GM12878 (cell line): Measurements from ENCODE around the gene GARIN5A. TPM values are rescaled to one million over a fixed set of nuclear protein-coding genes. Genes with fewer than 3 reads are reported as not detected.

ENCODE experiments used
- ATAC-seq: fragments of 200-7000 bp; cut with Tn5 transposase; 3 replicates; pipeline ENCODE4 v1.9.1; 2020; ENCODE audit warnings: mild to moderate bottlenecking, moderate library complexity
- BruUV-seq: library from RNA; stranded (reverse); fragments of 400-500 nt; replicated peaks from 2 replicates; lab custom pipeline; 2021; lab: Mats Ljungman, UMichigan
- CTCF ChIA-PET: fragments of 300-600 bp; sonication (Branson Sonifier 250); formaldehyde crosslinking; extraction: SDS; loops from one replicate; lab custom pipeline; 2021; ENCODE audit warnings: inconsistent platforms; lab: Yijun Ruan, JAX
- POLR2A ChIA-PET: fragments of 350-600 bp; formaldehyde crosslinking; extraction: SDS; loops from one replicate; lab custom pipeline; 2021; ENCODE audit warnings: inconsistent platforms; lab: Charles Lee
- RAD21 ChIA-PET: fragments of 300-600 bp; sonication (Branson Sonifier 250); formaldehyde crosslinking; loops from one replicate; lab custom pipeline; 2023; ENCODE audit warnings: antibody characterized with exemption; ENCODE audit not compliant: unreplicated experiment; lab: Charles Lee
- SMC1A ChIA-PET: fragments of 300-600 bp; sonication (Branson Sonifier 250); formaldehyde crosslinking; loops from one replicate; lab custom pipeline; 2023; ENCODE audit not compliant: unreplicated experiment, uncharacterized antibody; lab: Charles Lee
- DNase-seq: peaks from one replicate; pipeline ENCODE4 v3.0.0-alpha.2; 2011; ENCODE audit warnings: low read depth, low spot score
- FAIRE-seq: peaks from 3 replicates; lab custom pipeline; 2011; peaks lifted over from hg19 to GRCh38; lab: Jason Lieb, UNC
- H2AFZ ChIP-seq: 2 replicates; pipeline ENCODE4 v1.6.0; 2011; ENCODE audit warnings: low read depth, low read length, control low read depth; ENCODE audit not compliant: control insufficient read depth
- H3K27ac ChIP-seq: 2 replicates; pipeline ENCODE4 v1.5.1; 2011; ENCODE audit warnings: control low read depth; ENCODE audit not compliant: control insufficient read depth, insufficient read depth
- H3K27me3 ChIP-seq, 2 experiments: replicated peaks in 1 of 2; 2 replicates each; pipeline versions ENCODE4 v1.6.0 to v1.6.1; 2011; ENCODE audit warnings: low read length in 1 of 2; ENCODE audit not compliant: control insufficient read depth in 2 of 2, insufficient read depth in 2 of 2
- H3K36me3 ChIP-seq, 2 experiments: 2 replicates each; pipeline ENCODE4 v1.5.1; 2011; ENCODE audit warnings: low read length in 1 of 2; ENCODE audit not compliant: control insufficient read depth in 2 of 2, insufficient read depth in 2 of 2
- H3K4me1 ChIP-seq: 2 replicates; pipeline ENCODE4 v1.6.1; 2011; ENCODE audit warnings: mild to moderate bottlenecking, low read length, moderate library complexity, mixed read lengths; ENCODE audit not compliant: control insufficient read depth, insufficient read depth
- H3K4me2 ChIP-seq: 2 replicates; pipeline ENCODE4 v1.6.0; 2011; ENCODE audit warnings: control low read depth; ENCODE audit not compliant: control insufficient read depth, insufficient read depth
- H3K4me3 ChIP-seq: fragments of 200-600 bp; sonication (generic); 2 replicates; pipeline ENCODE4 v1.5.1; 2016
- H3K79me2 ChIP-seq: 2 replicates; pipeline ENCODE4 v1.6.0; 2011; ENCODE audit warnings: low read length; ENCODE audit not compliant: control insufficient read depth, insufficient read depth
- H3K9ac ChIP-seq: 2 replicates; pipeline ENCODE4 v1.8.0; 2011; ENCODE audit warnings: low read length, control low read depth, mixed read lengths; ENCODE audit not compliant: control insufficient read depth, insufficient read depth
- H3K9me3 ChIP-seq: replicated peaks from 3 replicates; pipeline ENCODE4 v1.5.1; 2011; ENCODE audit warnings: mild to moderate bottlenecking, low read length; ENCODE audit not compliant: control insufficient read depth, insufficient read depth
- H4K20me1 ChIP-seq: 2 replicates; pipeline ENCODE4 v1.6.0; 2011; ENCODE audit not compliant: control insufficient read depth, insufficient read depth
- NR2C2 ChIP-seq: IDR thresholded peaks from 2 replicates; pipeline ENCODE4 v1.6.1; 2011; ENCODE audit warnings: borderline replicate concordance, low read depth; ENCODE audit not compliant: control insufficient read depth, insufficient read length
- RBBP5 ChIP-seq: fragments of 200-600 bp; sonication (generic); conservative IDR thresholded peaks from 2 replicates; pipeline ENCODE4 v1.6.1; 2016
- RCOR1 ChIP-seq: conservative IDR thresholded peaks from 2 replicates; pipeline ENCODE4 v1.6.1; 2012; ENCODE audit warnings: low read depth, low read length, improper control_type of control experiment
- SMARCA5 ChIP-seq: fragments of 450-650 bp; IDR thresholded peaks from 2 replicates; pipeline ENCODE4 v1.6.1; 2017; ENCODE audit warnings: mild to moderate bottlenecking
- TAF1 ChIP-seq: IDR thresholded peaks from 2 replicates; pipeline ENCODE4 v1.6.1; 2011; ENCODE audit warnings: mild to moderate bottlenecking, low read depth, low read length, borderline replicate concordance
- TCF3 ChIP-seq: IDR thresholded peaks from 2 replicates; pipeline ENCODE4 v1.6.1; 2012; ENCODE audit warnings: low read depth, mild to moderate bottlenecking, low read length, borderline replicate concordance; ENCODE audit not compliant: insufficient read depth
- WGBS: methylation state at CpG from one replicate; pipeline ENCODE4 v1.1.6; 2016; ENCODE audit warnings: low lambda C conversion rate; ENCODE audit not compliant: insufficient replicate concordance, insufficient coverage; ENCODE audit errors: missing lambda C conversion rate; 5-methylcytosine and 5-hydroxymethylcytosine counted together
- in situ Hi-C: fragments of 300-500 bp; cut with MboI; formaldehyde crosslinking; loops from 9 replicates; pipeline ENCODE4 v1.14.3; 2018; ENCODE audit warnings: mixed read lengths
- intact Hi-C: fragments of 100-400 bp; cut with micrococcal nuclease; formaldehyde crosslinking; loops from one replicate; pipeline ENCODE4 v1.14.2; 2022; ENCODE audit not compliant: unreplicated experiment
- polyA plus RNA-seq, 11 experiments: library from polyadenylated mRNA; depleted of rRNA in 4 of 11; unstranded in 6 of 11; stranded (reverse) in 5 of 11; fragments of >200 nt; fragmentation: Nextera tagmentation in 4 of 11; fragmentation: Illumina TruSeq in 1 of 11; extraction: Ambion mirVana in 4 of 11; extraction: Trizol in 1 of 11; gene quantifications; 1 replicate in 1 of 11; 2 replicates in 10 of 11; pipeline versions ENCODE4 v1.2.1 to v1.2.3, GENCODE V29; 2011 to 2016; ENCODE audit warnings: inconsistent platforms in 2 of 11, missing spikeins in 2 of 11, low read depth in 1 of 11
- total RNA-seq, 4 experiments: library from RNA; depleted of rRNA in 3 of 4; stranded (reverse); fragments of >200 nt in 3 of 4; fragmentation: Illumina TruSeq in 1 of 4; extraction: Trizol in 1 of 4; gene quantifications; 2 replicates each; pipeline versions ENCODE4 v1.2.1 to v1.2.3, GENCODE V29; 2013 to 2021
- TF ChIP-seq, protein P1 (sequence below): fragments of 450-650 bp; IDR thresholded peaks from 2 replicates; pipeline ENCODE4 v1.6.1; 2017; ENCODE audit warnings: mild to moderate bottlenecking, moderate library complexity
- TF ChIP-seq, protein P2 (sequence below): fragments of 450-650 bp; IDR thresholded peaks from 2 replicates; pipeline ENCODE4 v1.6.1; 2017; ENCODE audit warnings: mild to moderate bottlenecking, moderate library complexity
- TF ChIP-seq, protein P3 (sequence below): fragments of 450-650 bp; IDR thresholded peaks from 2 replicates; pipeline ENCODE4 v1.6.1; 2016; ENCODE audit warnings: mild to moderate bottlenecking, moderate library complexity, borderline replicate concordance

The GARIN5A gene
- total and polyA plus RNA-seq, 10 of the 15 experiments (the other 5 are each of a cell fraction or from before 2014, with no cell fraction given): 0.18 to 1.2 (median 0.24) TPM; not detected in 6

DNA sequence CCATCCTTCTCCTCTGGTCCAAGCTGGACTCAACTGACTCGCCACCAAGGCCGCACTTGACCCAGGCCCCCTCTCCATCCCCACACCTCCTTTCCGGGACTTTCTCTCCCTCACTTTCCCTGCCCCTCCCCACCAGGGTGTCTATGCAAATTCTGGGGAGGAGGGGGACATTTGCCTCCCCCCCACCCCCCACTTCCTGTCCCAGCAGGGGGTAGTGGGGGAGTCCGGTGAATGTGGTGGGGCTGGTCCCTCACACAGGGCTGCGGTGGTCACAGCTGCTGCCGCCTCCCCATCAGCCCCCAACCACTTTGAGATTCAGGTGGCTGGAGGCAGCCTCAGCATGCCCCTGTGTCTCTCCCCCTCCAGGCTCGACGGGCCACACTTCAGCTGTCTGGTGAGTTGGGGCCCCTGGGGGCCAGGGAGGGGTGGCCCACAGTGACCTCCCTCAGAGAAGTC is 57.0 kb downstream of the GARIN5A start:
- 3% methylated on average over 8 of the region's 8 CpGs for WGBS
- intact Hi-C loops (loop anchor here (2.0 kb wide), 3 partner anchors 13 to 51 kb away; partner anchors contain the start of gene MYBPC2), in situ Hi-C loops (no loop called here)
- Histone ChIP-seq H2AFZ (no peak overlapping the region), H3K9me3 (no peaks in the 10 kb centered on the region), H3K36me3 (peaks cover 7 to 9% of the 10 kb centered on the region in 2 experiments; a peak in 3 of 4 replicates), H3K27ac (peak overlapping the region; percentile 79), H4K20me1 (peaks cover 4% of the 10 kb centered on the region), H3K4me2 (peak overlapping the region; percentile 61), H3K4me3 (peak overlapping the region; percentile 78), H3K4me1 (peaks cover 44% of the 10 kb centered on the region), H3K27me3 (no peaks in the 10 kb centered on the region), H3K79me2 (peaks cover 33% of the 10 kb centered on the region), H3K9ac (peak overlapping the region; percentile 60)
- ChIA-PET POLR2A (interaction anchor here (1.0 to 4.8 kb wide), 9 partner anchors 10 to 525 kb away, joined by 3 to 26 read pairs (median 5); partner anchors contain the start of gene POLD1), RAD21 (interaction anchor here (0.7 to 2.7 kb wide), 5 partner anchors 36 to 87 kb away, joined by 3 to 14 read pairs (median 6); partner anchors contain the start of genes NAPSA and POLD1), CTCF (interaction anchor here (1.3 to 3.1 kb wide), 6 partner anchors 41 to 137 kb away, joined by 3 to 19 read pairs (median 6); no protein-coding TSS in a partner anchor), SMC1A (interaction anchor here (1.0 to 2.1 kb wide), 5 partner anchors 11 to 77 kb away, joined by 3 to 10 read pairs (median 4); partner anchors contain the start of gene POLD1)
- BruUV-seq: no TSS peak
- peak; percentile 38 for FAIRE-seq
- DNase-seq: no peak
- peak; percentile 2 for ATAC-seq
- TF ChIP-seq RCOR1 (0 out of 2 replicates have a peak, but pooled peaks have one; percentile 81), TCF3 (peak; percentile 78; the same call in 1 of the 2 replicates), NR2C2 (no peak), TAF1 (0 out of 2 replicates have a peak, but pooled peaks have one; percentile 14), SMARCA5 (peak; percentile 63; the same call in 1 of the 2 replicates), RBBP5 (no peak)
- TF ChIP-seq, protein P1, sequence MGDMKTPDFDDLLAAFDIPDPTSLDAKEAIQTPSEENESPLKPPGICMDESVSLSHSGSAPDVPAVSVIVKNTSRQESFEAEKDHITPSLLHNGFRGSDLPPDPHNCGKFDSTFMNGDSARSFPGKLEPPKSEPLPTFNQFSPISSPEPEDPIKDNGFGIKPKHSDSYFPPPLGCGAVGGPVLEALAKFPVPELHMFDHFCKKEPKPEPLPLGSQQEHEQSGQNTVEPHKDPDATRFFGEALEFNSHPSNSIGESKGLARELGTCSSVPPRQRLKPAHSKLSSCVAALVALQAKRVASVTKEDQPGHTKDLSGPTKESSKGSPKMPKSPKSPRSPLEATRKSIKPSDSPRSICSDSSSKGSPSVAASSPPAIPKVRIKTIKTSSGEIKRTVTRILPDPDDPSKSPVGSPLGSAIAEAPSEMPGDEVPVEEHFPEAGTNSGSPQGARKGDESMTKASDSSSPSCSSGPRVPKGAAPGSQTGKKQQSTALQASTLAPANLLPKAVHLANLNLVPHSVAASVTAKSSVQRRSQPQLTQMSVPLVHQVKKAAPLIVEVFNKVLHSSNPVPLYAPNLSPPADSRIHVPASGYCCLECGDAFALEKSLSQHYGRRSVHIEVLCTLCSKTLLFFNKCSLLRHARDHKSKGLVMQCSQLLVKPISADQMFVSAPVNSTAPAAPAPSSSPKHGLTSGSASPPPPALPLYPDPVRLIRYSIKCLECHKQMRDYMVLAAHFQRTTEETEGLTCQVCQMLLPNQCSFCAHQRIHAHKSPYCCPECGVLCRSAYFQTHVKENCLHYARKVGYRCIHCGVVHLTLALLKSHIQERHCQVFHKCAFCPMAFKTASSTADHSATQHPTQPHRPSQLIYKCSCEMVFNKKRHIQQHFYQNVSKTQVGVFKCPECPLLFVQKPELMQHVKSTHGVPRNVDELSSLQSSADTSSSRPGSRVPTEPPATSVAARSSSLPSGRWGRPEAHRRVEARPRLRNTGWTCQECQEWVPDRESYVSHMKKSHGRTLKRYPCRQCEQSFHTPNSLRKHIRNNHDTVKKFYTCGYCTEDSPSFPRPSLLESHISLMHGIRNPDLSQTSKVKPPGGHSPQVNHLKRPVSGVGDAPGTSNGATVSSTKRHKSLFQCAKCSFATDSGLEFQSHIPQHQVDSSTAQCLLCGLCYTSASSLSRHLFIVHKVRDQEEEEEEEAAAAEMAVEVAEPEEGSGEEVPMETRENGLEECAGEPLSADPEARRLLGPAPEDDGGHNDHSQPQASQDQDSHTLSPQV: no peak
- TF ChIP-seq, protein P2, sequence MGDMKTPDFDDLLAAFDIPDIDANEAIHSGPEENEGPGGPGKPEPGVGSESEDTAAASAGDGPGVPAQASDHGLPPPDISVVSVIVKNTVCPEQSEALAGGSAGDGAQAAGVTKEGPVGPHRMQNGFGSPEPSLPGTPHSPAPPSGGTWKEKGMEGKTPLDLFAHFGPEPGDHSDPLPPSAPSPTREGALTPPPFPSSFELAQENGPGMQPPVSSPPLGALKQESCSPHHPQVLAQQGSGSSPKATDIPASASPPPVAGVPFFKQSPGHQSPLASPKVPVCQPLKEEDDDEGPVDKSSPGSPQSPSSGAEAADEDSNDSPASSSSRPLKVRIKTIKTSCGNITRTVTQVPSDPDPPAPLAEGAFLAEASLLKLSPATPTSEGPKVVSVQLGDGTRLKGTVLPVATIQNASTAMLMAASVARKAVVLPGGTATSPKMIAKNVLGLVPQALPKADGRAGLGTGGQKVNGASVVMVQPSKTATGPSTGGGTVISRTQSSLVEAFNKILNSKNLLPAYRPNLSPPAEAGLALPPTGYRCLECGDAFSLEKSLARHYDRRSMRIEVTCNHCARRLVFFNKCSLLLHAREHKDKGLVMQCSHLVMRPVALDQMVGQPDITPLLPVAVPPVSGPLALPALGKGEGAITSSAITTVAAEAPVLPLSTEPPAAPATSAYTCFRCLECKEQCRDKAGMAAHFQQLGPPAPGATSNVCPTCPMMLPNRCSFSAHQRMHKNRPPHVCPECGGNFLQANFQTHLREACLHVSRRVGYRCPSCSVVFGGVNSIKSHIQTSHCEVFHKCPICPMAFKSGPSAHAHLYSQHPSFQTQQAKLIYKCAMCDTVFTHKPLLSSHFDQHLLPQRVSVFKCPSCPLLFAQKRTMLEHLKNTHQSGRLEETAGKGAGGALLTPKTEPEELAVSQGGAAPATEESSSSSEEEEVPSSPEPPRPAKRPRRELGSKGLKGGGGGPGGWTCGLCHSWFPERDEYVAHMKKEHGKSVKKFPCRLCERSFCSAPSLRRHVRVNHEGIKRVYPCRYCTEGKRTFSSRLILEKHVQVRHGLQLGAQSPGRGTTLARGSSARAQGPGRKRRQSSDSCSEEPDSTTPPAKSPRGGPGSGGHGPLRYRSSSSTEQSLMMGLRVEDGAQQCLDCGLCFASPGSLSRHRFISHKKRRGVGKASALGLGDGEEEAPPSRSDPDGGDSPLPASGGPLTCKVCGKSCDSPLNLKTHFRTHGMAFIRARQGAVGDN: 0 out of 2 replicates have a peak, but pooled peaks have one; percentile 21
- TF ChIP-seq, protein P3, sequence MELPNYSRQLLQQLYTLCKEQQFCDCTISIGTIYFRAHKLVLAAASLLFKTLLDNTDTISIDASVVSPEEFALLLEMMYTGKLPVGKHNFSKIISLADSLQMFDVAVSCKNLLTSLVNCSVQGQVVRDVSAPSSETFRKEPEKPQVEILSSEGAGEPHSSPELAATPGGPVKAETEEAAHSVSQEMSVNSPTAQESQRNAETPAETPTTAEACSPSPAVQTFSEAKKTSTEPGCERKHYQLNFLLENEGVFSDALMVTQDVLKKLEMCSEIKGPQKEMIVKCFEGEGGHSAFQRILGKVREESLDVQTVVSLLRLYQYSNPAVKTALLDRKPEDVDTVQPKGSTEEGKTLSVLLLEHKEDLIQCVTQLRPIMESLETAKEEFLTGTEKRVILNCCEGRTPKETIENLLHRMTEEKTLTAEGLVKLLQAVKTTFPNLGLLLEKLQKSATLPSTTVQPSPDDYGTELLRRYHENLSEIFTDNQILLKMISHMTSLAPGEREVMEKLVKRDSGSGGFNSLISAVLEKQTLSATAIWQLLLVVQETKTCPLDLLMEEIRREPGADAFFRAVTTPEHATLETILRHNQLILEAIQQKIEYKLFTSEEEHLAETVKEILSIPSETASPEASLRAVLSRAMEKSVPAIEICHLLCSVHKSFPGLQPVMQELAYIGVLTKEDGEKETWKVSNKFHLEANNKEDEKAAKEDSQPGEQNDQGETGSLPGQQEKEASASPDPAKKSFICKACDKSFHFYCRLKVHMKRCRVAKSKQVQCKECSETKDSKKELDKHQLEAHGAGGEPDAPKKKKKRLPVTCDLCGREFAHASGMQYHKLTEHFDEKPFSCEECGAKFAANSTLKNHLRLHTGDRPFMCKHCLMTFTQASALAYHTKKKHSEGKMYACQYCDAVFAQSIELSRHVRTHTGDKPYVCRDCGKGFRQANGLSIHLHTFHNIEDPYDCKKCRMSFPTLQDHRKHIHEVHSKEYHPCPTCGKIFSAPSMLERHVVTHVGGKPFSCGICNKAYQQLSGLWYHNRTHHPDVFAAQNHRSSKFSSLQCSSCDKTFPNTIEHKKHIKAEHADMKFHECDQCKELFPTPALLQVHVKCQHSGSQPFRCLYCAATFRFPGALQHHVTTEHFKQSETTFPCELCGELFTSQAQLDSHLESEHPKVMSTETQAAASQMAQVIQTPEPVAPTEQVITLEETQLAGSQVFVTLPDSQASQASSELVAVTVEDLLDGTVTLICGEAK: 0 out of 2 replicates have a peak, but pooled peaks have one; percentile 13
